ENCODE data around the gene FCSK. TPM values are rescaled to one million over a fixed set of nuclear protein-coding genes. Genes with fewer than 3 reads are reported as not detected.

The FCSK gene
- total and polyA plus RNA-seq, 3 donors from 2014 or later: 12.4 to 36.3 (median 26.4) TPM

GRCh38 chr16:70465999-70466804, 11.8 kb downstream of the FCSK start:
- intact Hi-C loops (cut with DNase I; ENCODE audit: low total_unique reads): no loop called here
- H3K36me3 ChIP-seq (ENCODE audit: low read depth, missing control alignments): no peaks in the 10 kb centered on the region
- WGBS, 2 donors: 78 to 83% methylated on average over 13 of the region's 13 CpGs

GRCh38 chr16:70466805-70467076, 12.3 kb downstream of the FCSK start:
- no peak for DNase-seq
- Histone ChIP-seq H3K36me3 (ENCODE audit: low read depth, missing control alignments) (no peaks in the 10 kb centered on the region), H3K4me3 (no peak overlapping the region), H3K4me1 (no peaks in the 10 kb centered on the region), H3K27ac (no peak overlapping the region), H3K9me3 (no peaks in the 10 kb centered on the region), H3K27me3 (no peaks in the 10 kb centered on the region)
- TF ChIP-seq CTCF (IDR thresholded peaks at IDR 0.05): no peak
- WGBS, 2 donors: 77% methylated on average over 7 of the region's 7 CpGs; no CpG with 5 or more reads in 1 of the 2 donors
- intact Hi-C loops (cut with DNase I; ENCODE audit: low total_unique reads): no loop called here

More at GRCh38 chr16:70465999-70466804, 11.8 kb downstream of the FCSK start:
- H3K27ac ChIP-seq: no peak overlapping the region
- no peak overlapping the region for H3K4me3 ChIP-seq
- no peaks in the 10 kb centered on the region for H3K27me3 ChIP-seq
- no peaks in the 10 kb centered on the region for H3K4me1 ChIP-seq
- DNase-seq: no peak
- TF ChIP-seq POLR2A (IDR thresholded peaks at IDR 0.05) (no peak), CTCF (IDR thresholded peaks at IDR 0.05) (no peak)
- no peaks in the 10 kb centered on the region for H3K9me3 ChIP-seq

GRCh38 chr16:70467113-70467512, 12.7 kb downstream of the FCSK start:
- no peaks in the 10 kb centered on the region for H3K36me3 ChIP-seq (ENCODE audit: low read depth, missing control alignments)
- 67 to 95% methylated on average over 1 to 11 of the region's 11 CpGs for WGBS, 2 donors
- DNase-seq: no peak
- TF ChIP-seq POLR2A (IDR thresholded peaks at IDR 0.05) (no peak), CTCF (IDR thresholded peaks at IDR 0.05) (no peak)
- no peaks in the 10 kb centered on the region for H3K9me3 ChIP-seq
- no peak overlapping the region for H3K4me3 ChIP-seq
- H3K27me3 ChIP-seq: no peaks in the 10 kb centered on the region
- intact Hi-C loops (cut with DNase I; ENCODE audit: low total_unique reads): no loop called here
- H3K4me1 ChIP-seq: no peaks in the 10 kb centered on the region
- no peak overlapping the region for H3K27ac ChIP-seq

GRCh38 chr16:70467608-70468007, 13.2 kb downstream of the FCSK start:
- DNase-seq: no peak
- intact Hi-C loops (cut with DNase I; ENCODE audit: low total_unique reads): no loop called here
- WGBS, 2 donors: 96% methylated on average over 5 to 8 of the region's 8 CpGs
- Histone ChIP-seq H3K4me1 (no peaks in the 10 kb centered on the region), H3K27ac (no peak overlapping the region), H3K9me3 (no peaks in the 10 kb centered on the region), H3K27me3 (no peaks in the 10 kb centered on the region), H3K4me3 (no peak overlapping the region), H3K36me3 (ENCODE audit: low read depth, missing control alignments) (no peaks in the 10 kb centered on the region)
- TF ChIP-seq POLR2A (IDR thresholded peaks at IDR 0.05) (no peak), CTCF (IDR thresholded peaks at IDR 0.05) (no peak)

Measured in testis (tissue), 3 donors.